ENCODE data around the gene PYY. TPM values are rescaled to one million over a fixed set of nuclear protein-coding genes. Genes with fewer than 3 reads are reported as not detected.

Gene PYY
- total and polyA plus RNA-seq, 2 donors from 2014 or later = not detected

- no peaks in the 10 kb centered on the region for H3K36me3 ChIP-seq (ENCODE audit: control insufficient read depth in 2 of 3, insufficient read depth in 3 of 3, low read length in 3 of 3)
- H3K27ac ChIP-seq (ENCODE audit: low read depth in 2 of 2, low read length in 2 of 2) = no peak overlapping the region
- TF ChIP-seq CTCF (IDR thresholded peaks at IDR 0.05; ENCODE audit: borderline replicate concordance, extremely low read depth, insufficient read depth) = no peak
- no peak for DNase-seq
- FAIRE-seq = no peak
- H3K27me3 ChIP-seq (ENCODE audit: control insufficient read depth, insufficient read depth, low read length) = no peaks in the 10 kb centered on the region
- H3K9ac ChIP-seq (ENCODE audit: low read length in 3 of 3) = no peak overlapping the region
- H3K9me3 ChIP-seq (ENCODE audit: control insufficient read depth in 2 of 3, insufficient read depth in 1 of 3, low read length in 3 of 3) = no peaks in the 10 kb centered on the region
- intact Hi-C loops (cut with DNase I) = no loop called here
- H3K4me3 ChIP-seq (ENCODE audit: low read length in 3 of 3) = no peak overlapping the region
- peaks cover 0 to 4% (median 2%) of the 10 kb centered on the region in 3 donors for H3K4me1 ChIP-seq (ENCODE audit: control insufficient read depth in 2 of 3, insufficient read depth in 2 of 3, low read depth in 1 of 3, low read length in 3 of 3)
Observed at GRCh38 chr17:43992641-43993040, 38.9 kb upstream of the PYY start.

- DNase-seq (peak in 2 of 5 donors; percentile 4 to 12), FAIRE-seq (no peak)
- H3K27ac ChIP-seq (ENCODE audit: low read depth in 2 of 2, low read length in 2 of 2) = no peak overlapping the region
- H3K9me3 ChIP-seq (ENCODE audit: control insufficient read depth in 2 of 3, insufficient read depth in 1 of 3, low read length in 3 of 3) = no peaks in the 10 kb centered on the region
- H3K9ac ChIP-seq (ENCODE audit: low read length in 3 of 3) = no peak overlapping the region
- intact Hi-C loops (cut with DNase I) = no loop called here
- H3K4me1 ChIP-seq (ENCODE audit: control insufficient read depth in 2 of 3, insufficient read depth in 2 of 3, low read depth in 1 of 3, low read length in 3 of 3) = peaks cover 0 to 5% (median 0%) of the 10 kb centered on the region in 3 donors
- TF ChIP-seq CTCF (IDR thresholded peaks at IDR 0.05; ENCODE audit: borderline replicate concordance, extremely low read depth, insufficient read depth) = no peak
- peaks cover 4% of the 10 kb centered on the region for H3K27me3 ChIP-seq (ENCODE audit: control insufficient read depth, insufficient read depth, low read length)
- no peak overlapping the region for H3K4me3 ChIP-seq (ENCODE audit: low read length in 3 of 3)
- H3K36me3 ChIP-seq (ENCODE audit: control insufficient read depth in 2 of 3, insufficient read depth in 3 of 3, low read length in 3 of 3) = no peaks in the 10 kb centered on the region
Observed at GRCh38 chr17:43988301-43988700, 34.6 kb upstream of the PYY start.

GRCh38 chr17:43987131-43988021 lies 33.6 kb upstream of the PYY start:
- DNase-seq = no peak
- TF ChIP-seq CTCF (IDR thresholded peaks at IDR 0.05; ENCODE audit: borderline replicate concordance, extremely low read depth, insufficient read depth) = no peak
- intact Hi-C loops (cut with DNase I) = no loop called here
- Histone ChIP-seq H3K4me1 (ENCODE audit: control insufficient read depth in 2 of 3, insufficient read depth in 2 of 3, low read depth in 1 of 3, low read length in 3 of 3) (peaks cover 0 to 6% (median 0%) of the 10 kb centered on the region in 3 donors), H3K4me3 (ENCODE audit: low read length in 3 of 3) (no peak overlapping the region), H3K27me3 (ENCODE audit: control insufficient read depth, insufficient read depth, low read length) (peaks cover 5% of the 10 kb centered on the region), H3K27ac (ENCODE audit: low read depth in 2 of 2, low read length in 2 of 2) (no peak overlapping the region), H3K9me3 (ENCODE audit: control insufficient read depth in 2 of 3, insufficient read depth in 1 of 3, low read length in 3 of 3) (no peaks in the 10 kb centered on the region), H3K9ac (ENCODE audit: low read length in 3 of 3) (no peak overlapping the region), H3K36me3 (ENCODE audit: control insufficient read depth in 2 of 3, insufficient read depth in 3 of 3, low read length in 3 of 3) (no peaks in the 10 kb centered on the region)
- no peak for FAIRE-seq
